Right lobe of liver (tissue), 6 donors: Measurements from ENCODE around the gene SESTD1. TPM values are rescaled to one million over a fixed set of nuclear protein-coding genes. Genes with fewer than 3 reads are reported as not detected.

Experiments
- ATAC-seq, 4 donors: fragments of 200-7000 bp; cut with Tn5 transposase; one replicate each; pipeline ENCODE4 v1.9.1; 2020; ENCODE audit warnings: mild to moderate bottlenecking in 4 of 4, moderate library complexity in 4 of 4
- DNase-seq, 3 donors: peaks; one replicate each; pipeline ENCODE4 v3.0.0-alpha.2; 2020
- H3K27ac ChIP-seq, 3 donors: fragments of 200-600 bp; one replicate each; pipeline ENCODE4 v1.8.0; 2022
- H3K27me3 ChIP-seq, 2 donors: fragments of 200-600 bp; one replicate each; pipeline ENCODE4 v1.8.0; 2022
- H3K36me3 ChIP-seq, 4 donors: fragments of 200-600 bp; sonication (generic) in 1 of 4; one replicate each; pipeline versions ENCODE4 v1.5.1 to v1.8.0; 2017 to 2022; ENCODE audit warnings: control low read depth in 1 of 4
- H3K4me1 ChIP-seq, 4 donors: fragments of 200-600 bp; sonication (generic) in 1 of 4; one replicate each; pipeline versions ENCODE4 v1.5.1 to v1.8.0; 2017 to 2022; ENCODE audit warnings: control low read depth in 1 of 4
- H3K4me3 ChIP-seq, 3 donors: fragments of 200-600 bp; one replicate each; pipeline ENCODE4 v1.8.0; 2022
- H3K9me3 ChIP-seq, 4 donors: fragments of 200-600 bp; sonication (generic) in 1 of 4; one replicate each; pipeline versions ENCODE4 v1.5.1 to v1.8.0; 2017 to 2022; ENCODE audit warnings: control low read depth in 1 of 4
- CTCF ChIP-seq, 4 donors: fragments of 200-600 bp in 3 of 4; fragments of 450-650 bp in 1 of 4; IDR thresholded peaks; one replicate each; pipeline versions ENCODE4 v1.5.1 to v1.8.0; 2016 to 2022; ENCODE audit warnings: antibody characterized with exemption in 4 of 4, mild to moderate bottlenecking in 2 of 4
- POLR2A ChIP-seq: fragments of 450-650 bp; IDR thresholded peaks from one replicate; pipeline ENCODE4 v1.6.1; 2017; ENCODE audit warnings: antibody characterized with exemption, mild to moderate bottlenecking
- WGBS: methylation state at CpG from one replicate; pipeline ENCODE4 v1.1.6; 2018; ENCODE audit warnings: low coverage, low lambda C conversion rate; ENCODE audit not compliant: insufficient coverage; ENCODE audit errors: missing lambda C conversion rate; 5-methylcytosine and 5-hydroxymethylcytosine counted together
- intact Hi-C, 2 donors: fragments of 100-400 bp; cut with DNase I; formaldehyde crosslinking; loops; one replicate each; pipeline versions ENCODE4 v1.11.2 to v1.14.1; 2022
- total RNA-seq, 6 experiments: library from RNA; depleted of rRNA in 2 of 6; stranded (reverse); fragments of >200 nt in 2 of 6; fragmentation: NEBNext Ultra II Directional in 3 of 6; extraction: Animal tissue kit (Norgen Biotek cat#: 25700) in 3 of 6; gene quantifications; one replicate each; pipeline versions ENCODE4 v1.1.0 to v1.2.4, GENCODE V29; 2016 to 2023
- donor health status: DM: no; HTN: yes; CAD: no.
- donor health status: DM: no; HTN: no; CAD: no.
- donor health status: DM: no; HTN: no; CAD: no.
- donor health status: DM: no; HTN: yes; CAD: no.
- donor health status: DM: no; HTN: yes; CAD: no.

The SESTD1 gene
- total RNA-seq, 6 experiments from 2014 or later: 5.8 to 27.9 (median 12.8) TPM

- DNase-seq (no peak), ATAC-seq (no peak)
- intact Hi-C loops: no loop called here
- no peak for TF ChIP-seq CTCF (IDR thresholded peaks at IDR 0.05)
- no peak for TF ChIP-seq POLR2A
- H3K9me3 ChIP-seq: no peaks in the 10 kb centered on the region
- H3K36me3 ChIP-seq: no peaks in the 10 kb centered on the region
- WGBS: 80% methylated on average over 1 of the region's 1 CpG
- no peak overlapping the region for H3K27ac ChIP-seq
- H3K4me1 ChIP-seq: peaks cover 0 to 4% (median 0%) of the 10 kb centered on the region in 4 donors
- no peaks in the 10 kb centered on the region for H3K27me3 ChIP-seq
- no peak overlapping the region for H3K4me3 ChIP-seq
Observed at GRCh38 chr2:179243046-179243445, 21.6 kb downstream of the SESTD1 start.

- Histone ChIP-seq H3K27me3 (no peaks in the 10 kb centered on the region), H3K36me3 (no peaks in the 10 kb centered on the region), H3K9me3 (no peaks in the 10 kb centered on the region), H3K27ac (no peak overlapping the region), H3K4me1 (peaks cover 0 to 4% (median 0%) of the 10 kb centered on the region in 4 donors), H3K4me3 (no peak overlapping the region)
- intact Hi-C loops: no loop called here
- WGBS: 86% methylated on average over 4 of the region's 4 CpGs
- TF ChIP-seq POLR2A (no peak), CTCF (IDR thresholded peaks at IDR 0.05) (no peak)
- ATAC-seq (no peak), DNase-seq (no peak)
Observed at GRCh38 chr2:179240481-179241451, 23.9 kb downstream of the SESTD1 start.

GRCh38 chr2:179239838-179240237 is 24.8 kb downstream of the SESTD1 start:
- Histone ChIP-seq H3K4me3 (no peak overlapping the region), H3K36me3 (no peaks in the 10 kb centered on the region), H3K4me1 (peaks cover 0 to 4% (median 0%) of the 10 kb centered on the region in 4 donors), H3K27me3 (no peaks in the 10 kb centered on the region), H3K27ac (no peak overlapping the region), H3K9me3 (no peaks in the 10 kb centered on the region)
- no peak for DNase-seq
- no peak for ATAC-seq
- WGBS: 60% methylated on average over 2 of the region's 2 CpGs
- no peak for TF ChIP-seq CTCF (IDR thresholded peaks at IDR 0.05)
- TF ChIP-seq POLR2A: no peak
- intact Hi-C loops: no loop called here

DNA sequence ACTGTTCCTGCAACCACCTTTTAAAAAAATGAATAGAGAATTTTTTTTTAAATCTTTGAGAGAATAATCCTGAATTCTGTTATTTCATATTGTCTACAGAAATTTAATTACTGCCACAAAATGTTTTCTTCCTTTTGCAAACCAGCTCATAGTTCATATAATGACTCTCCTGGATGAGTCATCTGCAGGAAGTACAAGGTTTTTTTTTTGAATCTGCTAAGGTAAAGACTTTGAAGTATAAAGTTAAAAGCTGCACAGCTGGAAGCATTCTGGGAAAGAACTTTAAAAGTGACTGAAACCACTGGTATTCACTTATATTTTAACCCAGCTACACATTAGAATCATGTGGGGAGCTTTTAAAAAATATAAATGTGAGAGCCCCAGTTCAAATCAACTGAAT is 25.4 kb downstream of the SESTD1 start:
- DNase-seq: no peak
- no peak overlapping the region for H3K4me3 ChIP-seq
- intact Hi-C loops: no loop called here
- no peaks in the 10 kb centered on the region for H3K36me3 ChIP-seq
- H3K27ac ChIP-seq: no peak overlapping the region
- ATAC-seq: peak in 2 of 4 donors; percentile 26 to 86
- no peaks in the 10 kb centered on the region for H3K27me3 ChIP-seq
- H3K4me1 ChIP-seq: peaks cover 0 to 4% (median 0%) of the 10 kb centered on the region in 4 donors
- TF ChIP-seq POLR2A (no peak), CTCF (IDR thresholded peaks at IDR 0.05) (no peak)
- H3K9me3 ChIP-seq: no peaks in the 10 kb centered on the region
